ENCODE data around the gene ATAT1. TPM values are rescaled to one million over a fixed set of nuclear protein-coding genes. Genes with fewer than 3 reads are reported as not detected.
A peak's percentile ranks its signal among the peaks of the same experiment; 100 is the strongest.

Gene ATAT1
- total and polyA plus RNA-seq, 2 of the 13 experiments (the other 11 are each of a cell fraction or from before 2014, with no cell fraction given): 9.2 to 23.6 TPM

GRCh38 chr6:30618270-30618797, 8.3 kb upstream of the ATAT1 start (continued):
- TF ChIP-seq SNAPC5 (CRISPR knock-in tag; IDR thresholded peaks at IDR 0.05; ENCODE audit: borderline replicate concordance) (no peak), PHF5A (CRISPR knock-in tag; IDR thresholded peaks at IDR 0.05; ENCODE audit: low read depth, unreplicated experiment) (no peak), ZC3H4 (CRISPR knock-in tag; IDR thresholded peaks at IDR 0.05; ENCODE audit: borderline replicate concordance) (peak; percentile 28; the same call in 1 of the 2 replicates), ZNF343 (CRISPR knock-in tag; IDR thresholded peaks at IDR 0.05) (no peak), RNF2 (conservative IDR thresholded peaks at IDR 0.05; ENCODE audit: low read depth) (no peak), ZUFSP (CRISPR knock-in tag; IDR thresholded peaks at IDR 0.05; ENCODE audit: borderline replicate concordance) (no peak), ELK4 (CRISPR knock-in tag; IDR thresholded peaks at IDR 0.05; ENCODE audit: borderline replicate concordance) (no peak), TRIM22 (IDR thresholded peaks at IDR 0.05) (no peak), ZNF124 (CRISPR knock-in tag; IDR thresholded peaks at IDR 0.05) (no peak), KLF13 (CRISPR knock-in tag; IDR thresholded peaks at IDR 0.05) (no peak), CENPBD1 (CRISPR knock-in tag; IDR thresholded peaks at IDR 0.05; ENCODE audit: borderline replicate concordance, low read depth) (no peak), SIX4 (CRISPR knock-in tag; IDR thresholded peaks at IDR 0.05) (no peak), ZNF557 (CRISPR knock-in tag; IDR thresholded peaks at IDR 0.05) (0 out of 2 replicates have a peak, but pooled peaks have one; percentile 13), ZBTB21 (CRISPR knock-in tag; IDR thresholded peaks at IDR 0.05) (no peak), PHF21A (CRISPR knock-in tag; IDR thresholded peaks at IDR 0.05) (no peak), ZFP82 (CRISPR knock-in tag; IDR thresholded peaks at IDR 0.05; ENCODE audit: borderline replicate concordance) (no peak), RBAK (CRISPR knock-in tag; IDR thresholded peaks at IDR 0.05) (0 out of 2 replicates have a peak, but pooled peaks have one; percentile 2), ZFAT (CRISPR knock-in tag; conservative IDR thresholded peaks at IDR 0.05) (no peak), ZNF576 (CRISPR knock-in tag; IDR thresholded peaks at IDR 0.05) (no peak), ZNF800 (CRISPR knock-in tag; IDR thresholded peaks at IDR 0.05) (0 out of 2 replicates have a peak, but pooled peaks have one; percentile 13), NFIC (IDR thresholded peaks at IDR 0.05; ENCODE audit: low read length) (0 out of 2 replicates have a peak, but pooled peaks have one; percentile 17), ZNF75D (CRISPR knock-in tag; IDR thresholded peaks at IDR 0.05; ENCODE audit: borderline replicate concordance) (no peak), ZNF180 (CRISPR knock-in tag; IDR thresholded peaks at IDR 0.05; ENCODE audit: borderline replicate concordance, low read depth) (no peak), PAX8 (CRISPR knock-in tag; IDR thresholded peaks at IDR 0.05; ENCODE audit: borderline replicate concordance) (0 out of 2 replicates have a peak, but pooled peaks have one; percentile 40)
